Suprapubic skin (tissue), 4 donors: ENCODE measurements around the gene UBE2L3.

ENCODE experiments used
- CTCF ChIP-seq, 2 donors: fragments of 200-600 bp in 1 of 2; fragments of 450-650 bp in 1 of 2; sonication (generic) in 1 of 2; IDR thresholded peaks; one replicate each; pipeline ENCODE4 v1.5.1; 2016 to 2019; ENCODE audit warnings: antibody characterized with exemption in 2 of 2, mild to moderate bottlenecking in 1 of 2, moderate library complexity in 1 of 2
- EP300 ChIP-seq: sonication (generic); formaldehyde crosslinking; IDR thresholded peaks from one replicate; pipeline ENCODE4 v1.6.1; 2017; ENCODE audit warnings: antibody characterized with exemption
- POLR2A ChIP-seq, 2 donors: fragments of 450-650 bp; IDR thresholded peaks; one replicate each; pipeline ENCODE4 v1.6.1; 2017; ENCODE audit warnings: antibody characterized with exemption in 2 of 2, mild to moderate bottlenecking in 2 of 2, moderate library complexity in 2 of 2
- POLR2AphosphoS5 ChIP-seq, 3 donors: sonication (generic); formaldehyde crosslinking; IDR thresholded peaks; one replicate each; pipeline ENCODE4 v1.6.1; 2017; ENCODE audit warnings: antibody characterized with exemption in 3 of 3

- TF ChIP-seq CTCF (IDR thresholded peaks at IDR 0.05), result no peak
- no peak for TF ChIP-seq EP300
- TF ChIP-seq POLR2A (IDR thresholded peaks at IDR 0.05), result no peak
- TF ChIP-seq POLR2AphosphoS5 (IDR thresholded peaks at IDR 0.05), result no peak
Observed at GRCh38 chr22:21602579-21602978, 35.1 kb downstream of the UBE2L3 start.
